ENCODE results near the gene ZNF567. TPM values are rescaled to one million over a fixed set of nuclear protein-coding genes. Genes with fewer than 3 reads are reported as not detected.

The ZNF567 gene
- total RNA-seq, 4 donors from 2014 or later, result 6.5 to 27.9 (median 13.7) TPM

GRCh38 chr19:36668646-36669045 is 18.8 kb upstream of the ZNF567 start:
- no peak overlapping the region for H3K4me3 ChIP-seq
- H3K27me3 ChIP-seq, result no peaks in the 10 kb centered on the region
- intact Hi-C loops (cut with DNase I; ENCODE audit: low total_unique reads), result no loop called here
- H3K4me1 ChIP-seq, result no peaks in the 10 kb centered on the region
- DNase-seq, result no peak
- H3K27ac ChIP-seq, result no peak overlapping the region
- H3K36me3 ChIP-seq, result no peaks in the 10 kb centered on the region
- H3K9me3 ChIP-seq, result peaks cover 0 to 24% of the 10 kb centered on the region in 2 donors
- TF ChIP-seq POLR2A (IDR thresholded peaks at IDR 0.05) (no peak), CTCF (IDR thresholded peaks at IDR 0.05) (no peak)

GRCh38 chr19:36672368-36672767 is 15.0 kb upstream of the ZNF567 start:
- DNase-seq, result no peak
- H3K27me3 ChIP-seq, result no peaks in the 10 kb centered on the region
- H3K36me3 ChIP-seq, result no peaks in the 10 kb centered on the region
- H3K9me3 ChIP-seq, result peaks cover 0 to 35% of the 10 kb centered on the region in 2 donors
- no peak for TF ChIP-seq CTCF (IDR thresholded peaks at IDR 0.05)
- no peak for TF ChIP-seq POLR2A (IDR thresholded peaks at IDR 0.05)
- H3K4me1 ChIP-seq, result no peaks in the 10 kb centered on the region
- no peak overlapping the region for H3K4me3 ChIP-seq
- no peak overlapping the region for H3K27ac ChIP-seq
- intact Hi-C loops (cut with DNase I; ENCODE audit: low total_unique reads), result no loop called here

- DNase-seq, result no peak
- intact Hi-C loops (cut with DNase I; ENCODE audit: low total_unique reads), result no loop called here
- Histone ChIP-seq H3K36me3 (no peaks in the 10 kb centered on the region), H3K27ac (no peak overlapping the region), H3K4me1 (no peaks in the 10 kb centered on the region), H3K9me3 (peaks cover 0 to 45% of the 10 kb centered on the region in 2 donors), H3K4me3 (no peak overlapping the region), H3K27me3 (no peaks in the 10 kb centered on the region)
- no peak for TF ChIP-seq POLR2A (IDR thresholded peaks at IDR 0.05)
- TF ChIP-seq CTCF (IDR thresholded peaks at IDR 0.05), result no peak
Observed at GRCh38 chr19:36674201-36674600, 13.2 kb upstream of the ZNF567 start.

GRCh38 chr19:36679455-36679854 is 8.0 kb upstream of the ZNF567 start:
- Histone ChIP-seq H3K36me3 (no peaks in the 10 kb centered on the region), H3K27me3 (no peaks in the 10 kb centered on the region), H3K9me3 (peaks cover 0 to 31% of the 10 kb centered on the region in 2 donors), H3K4me3 (no peak overlapping the region), H3K27ac (no peak overlapping the region), H3K4me1 (no peaks in the 10 kb centered on the region)
- intact Hi-C loops (cut with DNase I; ENCODE audit: low total_unique reads), result no loop called here
- no peak for TF ChIP-seq POLR2A (IDR thresholded peaks at IDR 0.05)
- no peak for TF ChIP-seq CTCF (IDR thresholded peaks at IDR 0.05)
- no peak for DNase-seq

GRCh38 chr19:36685835-36686234 is 1.6 kb upstream of the ZNF567 start:
- Histone ChIP-seq H3K27me3 (no peaks in the 10 kb centered on the region), H3K36me3 (no peaks in the 10 kb centered on the region), H3K27ac (no peak overlapping the region), H3K4me3 (no peak overlapping the region), H3K4me1 (no peaks in the 10 kb centered on the region), H3K9me3 (peaks cover 0 to 6% of the 10 kb centered on the region in 2 donors)
- intact Hi-C loops (cut with DNase I; ENCODE audit: low total_unique reads), result no loop called here
- TF ChIP-seq POLR2A (IDR thresholded peaks at IDR 0.05) (no peak), CTCF (IDR thresholded peaks at IDR 0.05) (no peak)
- no peak for DNase-seq

Data from uterus (tissue), 4 donors.